Liver (tissue), 9 donors: ENCODE measurements around the gene TRIOBP. TPM values are rescaled to one million over a fixed set of nuclear protein-coding genes. Genes with fewer than 3 reads are reported as not detected.
A peak's percentile ranks its signal among the peaks of the same experiment; 100 is the strongest.

ENCODE experiments used
- DNase-seq: peaks from one replicate; pipeline ENCODE4 v3.0.0-alpha.2; 2017; ENCODE audit warnings: low spot score
- H3K27ac ChIP-seq, 2 donors: one replicate each; pipeline ENCODE4 v1.7.0; 2013; ENCODE audit warnings: inconsistent platforms in 2 of 2, low read length in 2 of 2, control low read depth in 1 of 2, low read depth in 1 of 2, mild to moderate bottlenecking in 1 of 2
- H3K27me3 ChIP-seq, 4 donors: one replicate each; pipeline versions ENCODE4 v1.6.1 to v1.7.0; 2013; ENCODE audit warnings: low read length in 3 of 4, inconsistent platforms in 1 of 4, mild to moderate bottlenecking in 1 of 4, moderate library complexity in 1 of 4; ENCODE audit not compliant: control insufficient read depth in 4 of 4, insufficient read depth in 4 of 4
- H3K36me3 ChIP-seq, 4 donors: one replicate each; pipeline versions ENCODE4 v1.6.1 to v1.7.0; 2013; ENCODE audit warnings: low read length in 3 of 4, mild to moderate bottlenecking in 3 of 4, low read depth in 1 of 4, moderate library complexity in 1 of 4; ENCODE audit not compliant: control insufficient read depth in 4 of 4, insufficient read depth in 3 of 4
- H3K4me1 ChIP-seq, 4 donors: one replicate each; pipeline versions ENCODE4 v1.6.1 to v1.7.0; 2013; ENCODE audit warnings: low read length in 3 of 4, mild to moderate bottlenecking in 3 of 4, moderate library complexity in 1 of 4; ENCODE audit not compliant: control insufficient read depth in 4 of 4, insufficient read depth in 4 of 4
- H3K4me3 ChIP-seq, 3 donors: one replicate each; pipeline versions ENCODE4 v1.6.1 to v1.7.0; 2013; ENCODE audit warnings: low read length in 3 of 3, control low read depth in 1 of 3, low read depth in 1 of 3, mild to moderate bottlenecking in 1 of 3
- H3K9ac ChIP-seq, 2 donors: one replicate each; pipeline ENCODE4 v1.7.0; 2013; ENCODE audit warnings: low read length in 2 of 2, mild to moderate bottlenecking in 2 of 2, moderate library complexity in 2 of 2, control low read depth in 1 of 2, low read depth in 1 of 2
- H3K9me3 ChIP-seq, 4 donors: one replicate each; pipeline versions ENCODE4 v1.6.1 to v1.7.0; 2013; ENCODE audit warnings: low read length in 3 of 4; ENCODE audit not compliant: control insufficient read depth in 4 of 4
- ATF3 ChIP-seq: IDR thresholded peaks from 2 replicates; pipeline ENCODE4 v1.6.1; 2016; ENCODE audit warnings: antibody characterized with exemption
- EGR1 ChIP-seq, 2 donors: IDR thresholded peaks; 2 replicates each; pipeline ENCODE4 v1.6.1; 2016 to 2018; ENCODE audit warnings: antibody characterized with exemption in 2 of 2, low read depth in 2 of 2
- FOXA1 ChIP-seq: IDR thresholded peaks from 2 replicates; pipeline ENCODE4 v1.6.1; 2016; ENCODE audit warnings: antibody characterized with exemption
- FOXA2 ChIP-seq: IDR thresholded peaks from 2 replicates; pipeline ENCODE4 v1.6.1; 2016; ENCODE audit warnings: antibody characterized with exemption
- GABPA ChIP-seq, 2 donors: IDR thresholded peaks in 1 of 2; conservative IDR thresholded peaks in 1 of 2; 2 replicates each; pipeline ENCODE4 v1.6.1; 2016; ENCODE audit warnings: antibody characterized with exemption in 2 of 2, mild to moderate bottlenecking in 1 of 2, moderate library complexity in 1 of 2
- HNF4A ChIP-seq, 2 donors: conservative IDR thresholded peaks; 2 replicates each; pipeline ENCODE4 v1.6.1; 2016; ENCODE audit warnings: antibody characterized with exemption in 2 of 2, mild to moderate bottlenecking in 2 of 2
- HNF4G ChIP-seq: IDR thresholded peaks from 2 replicates; pipeline ENCODE4 v1.6.1; 2016; ENCODE audit warnings: antibody characterized with exemption
- JUND ChIP-seq, 2 donors: IDR thresholded peaks; 2 replicates each; pipeline ENCODE4 v1.6.1; 2016; ENCODE audit warnings: antibody characterized with exemption in 2 of 2
- MAX ChIP-seq: IDR thresholded peaks from 2 replicates; pipeline ENCODE4 v1.6.1; 2016; ENCODE audit warnings: antibody characterized with exemption
- NR2F2 ChIP-seq: IDR thresholded peaks from 2 replicates; pipeline ENCODE4 v1.6.1; 2016; ENCODE audit warnings: antibody characterized with exemption
- RAD21 ChIP-seq, 2 donors: IDR thresholded peaks; 2 replicates each; pipeline ENCODE4 v1.6.1; 2016; ENCODE audit warnings: antibody characterized with exemption in 2 of 2, mild to moderate bottlenecking in 2 of 2
- REST ChIP-seq: IDR thresholded peaks from 2 replicates; pipeline ENCODE4 v1.6.1; 2016; ENCODE audit warnings: antibody characterized with exemption, mild to moderate bottlenecking
- RXRA ChIP-seq, 2 donors: IDR thresholded peaks; 2 replicates each; pipeline ENCODE4 v1.6.1; 2017 to 2018; ENCODE audit warnings: antibody characterized with exemption in 2 of 2, mild to moderate bottlenecking in 1 of 2
- SP1 ChIP-seq: IDR thresholded peaks from 2 replicates; pipeline ENCODE4 v1.6.1; 2018; ENCODE audit warnings: antibody characterized with exemption, mild to moderate bottlenecking
- TAF1 ChIP-seq: conservative IDR thresholded peaks from 2 replicates; pipeline ENCODE4 v1.6.1; 2016; ENCODE audit warnings: antibody characterized with exemption, mild to moderate bottlenecking
- YY1 ChIP-seq: IDR thresholded peaks from 2 replicates; pipeline ENCODE4 v1.6.1; 2016; ENCODE audit warnings: antibody characterized with exemption, mild to moderate bottlenecking
- WGBS: extraction: QIAGEN DNeasy Blood & Tissue Kit; methylation state at CpG from one replicate; pipeline ENCODE4 v1.1.7; 2013; 5-methylcytosine and 5-hydroxymethylcytosine counted together
- polyA plus RNA-seq, 2 donors: library from polyadenylated mRNA; stranded (reverse) in 1 of 2; unstranded in 1 of 2; fragments of 200-250 nt in 1 of 2; fragments of >200 nt in 1 of 2; fragmentation: Nextera tagmentation in 1 of 2; extraction: Ambion mirVana in 1 of 2; gene quantifications; one replicate each; pipeline versions ENCODE4 v1.2.1 to v1.2.3, GENCODE V29; 2013 to 2015
- total RNA-seq, 2 donors: library from RNA; depleted of rRNA; stranded (reverse); fragments of >200 nt; gene quantifications; one replicate each; pipeline ENCODE4 v1.2.3, GENCODE V29; 2014
- TF ChIP-seq, protein P1 (sequence below): IDR thresholded peaks from 2 replicates; pipeline ENCODE4 v1.6.1; 2016; ENCODE audit warnings: antibody characterized with exemption
- TF ChIP-seq, protein P2 (sequence below): fragments of 150-350 bp; IDR thresholded peaks from 2 replicates; pipeline ENCODE4 v1.5.1; 2017; ENCODE audit warnings: improper control_type of control experiment, low read depth, low read length; ENCODE audit not compliant: missing input control
- donor health status: healthy.
- donor health status: healthy.
- donor health status: healthy.
- donor health status: healthy.
- donor health status: healthy.

TRIOBP gene
- total and polyA plus RNA-seq, 4 donors = 4.8 to 41.1 (median 21.6) TPM

DNA sequence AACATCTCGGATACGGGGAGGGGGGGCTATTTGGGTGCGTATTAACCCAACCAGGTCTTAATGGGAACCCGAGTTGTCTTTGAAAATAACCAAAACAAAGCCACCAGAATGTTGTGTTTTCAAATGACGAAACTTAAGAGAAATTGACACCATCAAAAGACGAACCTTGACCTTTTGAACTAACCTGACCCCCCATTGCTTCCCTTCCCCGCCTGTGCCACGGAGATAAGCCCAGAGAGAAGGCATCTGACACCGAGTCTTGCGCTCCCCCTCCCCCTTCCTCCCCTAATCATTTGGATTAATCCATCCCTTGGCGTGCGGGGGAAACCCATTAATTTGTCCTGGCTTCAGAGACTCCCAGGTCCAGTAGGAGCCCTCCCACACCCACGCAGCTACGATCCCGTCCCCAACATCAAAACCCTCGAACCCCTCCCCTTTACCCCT, 106.4 kb downstream of the TRIOBP start:
- Histone ChIP-seq H3K4me1 (peaks cover 7 to 42% (median 32%) of the 10 kb centered on the region in 4 donors), H3K27ac (peak overlapping the region; percentile 73 to 89), H3K4me3 (peak overlapping the region in 2 of 3 donors; percentile 53 to 67), H3K9me3 (no peaks in the 10 kb centered on the region), H3K36me3 (no peaks in the 10 kb centered on the region), H3K9ac (no peak overlapping the region), H3K27me3 (no peaks in the 10 kb centered on the region)
- peak; percentile 81 for DNase-seq
- TF ChIP-seq HNF4G = peak; percentile 57
- peak; percentile 62 to 70 for TF ChIP-seq HNF4A (conservative IDR thresholded peaks at IDR 0.05)
- no peak for TF ChIP-seq FOXA2
- TF ChIP-seq, protein P1, sequence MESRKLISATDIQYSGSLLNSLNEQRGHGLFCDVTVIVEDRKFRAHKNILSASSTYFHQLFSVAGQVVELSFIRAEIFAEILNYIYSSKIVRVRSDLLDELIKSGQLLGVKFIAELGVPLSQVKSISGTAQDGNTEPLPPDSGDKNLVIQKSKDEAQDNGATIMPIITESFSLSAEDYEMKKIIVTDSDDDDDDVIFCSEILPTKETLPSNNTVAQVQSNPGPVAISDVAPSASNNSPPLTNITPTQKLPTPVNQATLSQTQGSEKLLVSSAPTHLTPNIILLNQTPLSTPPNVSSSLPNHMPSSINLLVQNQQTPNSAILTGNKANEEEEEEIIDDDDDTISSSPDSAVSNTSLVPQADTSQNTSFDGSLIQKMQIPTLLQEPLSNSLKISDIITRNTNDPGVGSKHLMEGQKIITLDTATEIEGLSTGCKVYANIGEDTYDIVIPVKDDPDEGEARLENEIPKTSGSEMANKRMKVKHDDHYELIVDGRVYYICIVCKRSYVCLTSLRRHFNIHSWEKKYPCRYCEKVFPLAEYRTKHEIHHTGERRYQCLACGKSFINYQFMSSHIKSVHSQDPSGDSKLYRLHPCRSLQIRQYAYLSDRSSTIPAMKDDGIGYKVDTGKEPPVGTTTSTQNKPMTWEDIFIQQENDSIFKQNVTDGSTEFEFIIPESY = no peak
- TF ChIP-seq JUND (IDR thresholded peaks at IDR 0.05) = peak in 1 of 2 donors; percentile 35
- peak; percentile 71 to 85 for TF ChIP-seq RXRA (IDR thresholded peaks at IDR 0.05)
- peak; percentile 65 for TF ChIP-seq SP1
- TF ChIP-seq RAD21 (IDR thresholded peaks at IDR 0.05) = no peak
- no peak for TF ChIP-seq FOXA1
- TF ChIP-seq YY1 = no peak
- no peak for TF ChIP-seq TAF1
- no peak for TF ChIP-seq EGR1 (IDR thresholded peaks at IDR 0.05; ENCODE audit: low read depth in 2 of 2)
- no peak for TF ChIP-seq REST
- TF ChIP-seq GABPA (IDR thresholded peaks at IDR 0.05 in 1 of 2, conservative IDR thresholded peaks at IDR 0.05 in 1 of 2) = no peak
- peak; percentile 60 for TF ChIP-seq ATF3
- peak; percentile 94 for TF ChIP-seq NR2F2
- TF ChIP-seq, protein P2, sequence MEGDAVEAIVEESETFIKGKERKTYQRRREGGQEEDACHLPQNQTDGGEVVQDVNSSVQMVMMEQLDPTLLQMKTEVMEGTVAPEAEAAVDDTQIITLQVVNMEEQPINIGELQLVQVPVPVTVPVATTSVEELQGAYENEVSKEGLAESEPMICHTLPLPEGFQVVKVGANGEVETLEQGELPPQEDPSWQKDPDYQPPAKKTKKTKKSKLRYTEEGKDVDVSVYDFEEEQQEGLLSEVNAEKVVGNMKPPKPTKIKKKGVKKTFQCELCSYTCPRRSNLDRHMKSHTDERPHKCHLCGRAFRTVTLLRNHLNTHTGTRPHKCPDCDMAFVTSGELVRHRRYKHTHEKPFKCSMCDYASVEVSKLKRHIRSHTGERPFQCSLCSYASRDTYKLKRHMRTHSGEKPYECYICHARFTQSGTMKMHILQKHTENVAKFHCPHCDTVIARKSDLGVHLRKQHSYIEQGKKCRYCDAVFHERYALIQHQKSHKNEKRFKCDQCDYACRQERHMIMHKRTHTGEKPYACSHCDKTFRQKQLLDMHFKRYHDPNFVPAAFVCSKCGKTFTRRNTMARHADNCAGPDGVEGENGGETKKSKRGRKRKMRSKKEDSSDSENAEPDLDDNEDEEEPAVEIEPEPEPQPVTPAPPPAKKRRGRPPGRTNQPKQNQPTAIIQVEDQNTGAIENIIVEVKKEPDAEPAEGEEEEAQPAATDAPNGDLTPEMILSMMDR = no peak
- no peak for TF ChIP-seq MAX
- WGBS = 13% methylated on average over 16 of the region's 16 CpGs
